HepG2 (cell line): ENCODE results near the gene TTC19. TPM values are rescaled to one million over a fixed set of nuclear protein-coding genes. Genes with fewer than 3 reads are reported as not detected.

Source experiments
- ATAC-seq: fragments of 200-7000 bp; cut with Tn5 transposase; 3 replicates; pipeline ENCODE4 v1.9.1; 2020; ENCODE audit warnings: mild to moderate bottlenecking, moderate library complexity
- BruUV-seq: library from RNA; stranded (reverse); fragments of 400-500 nt; replicated peaks from 2 replicates; lab custom pipeline; 2021; lab: Mats Ljungman, UMichigan
- CTCF ChIA-PET: fragments of 300-600 bp; formaldehyde crosslinking; extraction: SDS; loops from one replicate; lab custom pipeline; 2021; ENCODE audit warnings: low total read pairs, inconsistent platforms, low intra/inter-chr PET ratio; lab: Yijun Ruan, JAX
- POLR2A ChIA-PET: fragments of 350-600 bp; sonication (Branson Sonifier 250); formaldehyde crosslinking; loops from one replicate; lab custom pipeline; 2020; ENCODE audit warnings: antibody characterized with exemption, inconsistent platforms; lab: Yijun Ruan, JAX
- DNase-seq: peaks from one replicate; pipeline ENCODE4 v3.0.0-alpha.2; 2015; ENCODE audit warnings: low spot score
- FAIRE-seq: peaks from 3 replicates; lab custom pipeline; 2011; peaks lifted over from hg19 to GRCh38; lab: Jason Lieb, UNC
- H2AFZ ChIP-seq: one replicate; pipeline ENCODE4 v1.6.1; 2011; ENCODE audit warnings: low read length, inconsistent platforms
- H3K27ac ChIP-seq: fragments of 300-600 bp; 3 replicates; pipeline ENCODE4 v1.8.0; 2011; ENCODE audit warnings: mixed run types, mild to moderate bottlenecking, mixed read lengths, low read length, inconsistent platforms; ENCODE audit not compliant: insufficient read depth; ENCODE audit errors: extremely low read length
- H3K27me3 ChIP-seq, 2 experiments: fragments of 200-600 bp in 1 of 2; 2 replicates in 1 of 2; 3 replicates in 1 of 2; pipeline versions ENCODE4 v1.6.0 to v1.8.0; 2011; ENCODE audit warnings: low read length in 2 of 2, mild to moderate bottlenecking in 2 of 2, moderate library complexity in 2 of 2, inconsistent platforms in 1 of 2; ENCODE audit not compliant: insufficient read depth in 2 of 2, control insufficient read depth in 1 of 2
- H3K36me3 ChIP-seq, 2 experiments: fragments of 200-600 bp in 1 of 2; replicated peaks in 1 of 2; 2 replicates in 1 of 2; 3 replicates in 1 of 2; pipeline versions ENCODE4 v1.5.1 to v1.8.0; 2011; ENCODE audit warnings: low read length in 2 of 2, inconsistent platforms in 1 of 2; ENCODE audit not compliant: insufficient read depth in 2 of 2, control insufficient read depth in 1 of 2
- H3K4me1 ChIP-seq: 2 replicates; pipeline ENCODE4 v1.5.1; 2012; ENCODE audit warnings: low read length, inconsistent platforms; ENCODE audit not compliant: insufficient read depth
- H3K4me2 ChIP-seq: 2 replicates; pipeline ENCODE4 v1.6.0; 2011; ENCODE audit warnings: low read depth, low read length, inconsistent platforms
- H3K4me3 ChIP-seq, 3 experiments: fragments of 200-600 bp in 1 of 3; sonication (generic), shearing (Covaris generic) in 1 of 3; replicated peaks in 1 of 3; 2 replicates each; pipeline ENCODE4 v1.5.1; 2011 to 2016; ENCODE audit warnings: low read length in 3 of 3, inconsistent platforms in 2 of 3, low read depth in 2 of 3, mild to moderate bottlenecking in 2 of 3, control low read depth in 1 of 3, mixed read lengths in 1 of 3; ENCODE audit not compliant: insufficient read depth in 1 of 3
- H3K79me2 ChIP-seq: one replicate; pipeline ENCODE4 v1.6.1; 2011; ENCODE audit warnings: low read length, inconsistent platforms; ENCODE audit not compliant: insufficient read depth
- H3K9ac ChIP-seq: 2 replicates; pipeline ENCODE4 v1.6.0; 2011; ENCODE audit warnings: mild to moderate bottlenecking, low read depth, low read length, inconsistent platforms; ENCODE audit not compliant: insufficient read depth
- H3K9me3 ChIP-seq: 2 replicates; pipeline ENCODE4 v1.5.1; 2012; ENCODE audit warnings: mild to moderate bottlenecking, low read length
- H4K20me1 ChIP-seq: 2 replicates; pipeline ENCODE4 v1.6.0; 2011; ENCODE audit warnings: inconsistent platforms, mild to moderate bottlenecking, low read length, moderate library complexity; ENCODE audit not compliant: insufficient read depth
- CREB1 ChIP-seq, 2 experiments: fragments of 450-650 bp in 1 of 2; IDR thresholded peaks; 2 replicates each; pipeline ENCODE4 v1.6.1; 2016 to 2017; ENCODE audit warnings: control low read depth in 1 of 2, mild to moderate bottlenecking in 1 of 2, missing compliant biosample characterization in 1 of 2, missing genetic modification characterization in 1 of 2
- EED ChIP-seq: sonication (generic); formaldehyde crosslinking; IDR thresholded peaks from 2 replicates; pipeline ENCODE4 v1.5.0; 2020; ENCODE audit warnings: mild to moderate bottlenecking, missing genetic modification reagents
- HOXA9 ChIP-seq: sonication (generic); formaldehyde crosslinking; IDR thresholded peaks from 2 replicates; pipeline ENCODE4 v1.8.1; 2022; ENCODE audit warnings: missing genetic modification reagents, mild to moderate bottlenecking, moderate library complexity, borderline replicate concordance
- ISL2 ChIP-seq: sonication (generic); formaldehyde crosslinking; IDR thresholded peaks from 2 replicates; pipeline ENCODE4 v1.5.0; 2020; ENCODE audit warnings: missing genetic modification reagents
- MBNL3 ChIP-seq: fragments of 250-450 bp; sonication (Bioruptor Pico); conservative IDR thresholded peaks from 2 replicates; pipeline ENCODE4 v1.8.0; 2022; ENCODE audit warnings: mild to moderate bottlenecking, inconsistent platforms
- PATZ1 ChIP-seq: sonication (generic); formaldehyde crosslinking; IDR thresholded peaks from 2 replicates; pipeline ENCODE4 v1.4.0; 2020; ENCODE audit warnings: missing genetic modification reagents
- RARA ChIP-seq: IDR thresholded peaks from 2 replicates; pipeline ENCODE4 v1.6.1; 2016; ENCODE audit warnings: missing genetic modification reagents, missing compliant biosample characterization
- REL ChIP-seq: sonication (generic); formaldehyde crosslinking; conservative IDR thresholded peaks from 2 replicates; pipeline ENCODE4 v1.8.0; 2022; ENCODE audit warnings: mild to moderate bottlenecking, missing genetic modification reagents, moderate library complexity
- ZBTB44 ChIP-seq: sonication (generic); formaldehyde crosslinking; IDR thresholded peaks from 2 replicates; pipeline ENCODE4 v1.4.0; 2020; ENCODE audit warnings: missing genetic modification reagents
- ZBTB8A ChIP-seq: sonication (generic); formaldehyde crosslinking; IDR thresholded peaks from 2 replicates; pipeline ENCODE4 v1.4.0; 2020; ENCODE audit warnings: mild to moderate bottlenecking, low read depth, missing genetic modification reagents, borderline replicate concordance
- ZNF20 ChIP-seq: sonication (generic); formaldehyde crosslinking; IDR thresholded peaks from 2 replicates; pipeline ENCODE4 v1.4.0; 2020; ENCODE audit warnings: mild to moderate bottlenecking, moderate library complexity, missing genetic modification reagents
- ZNF225 ChIP-seq: sonication (generic); formaldehyde crosslinking; IDR thresholded peaks from 2 replicates; pipeline ENCODE4 v1.4.0; 2020; ENCODE audit warnings: mild to moderate bottlenecking, missing genetic modification reagents
- ZNF280B ChIP-seq: sonication (generic); formaldehyde crosslinking; IDR thresholded peaks from 2 replicates; pipeline ENCODE4 v1.5.0; 2020; ENCODE audit warnings: missing genetic modification reagents, mild to moderate bottlenecking, borderline replicate concordance
- ZNF33A ChIP-seq: sonication (generic); formaldehyde crosslinking; IDR thresholded peaks from 2 replicates; pipeline ENCODE4 v1.5.1; 2020; ENCODE audit warnings: missing genetic modification reagents, mild to moderate bottlenecking, moderate library complexity, borderline replicate concordance
- ZNF382 ChIP-seq: sonication (generic); formaldehyde crosslinking; IDR thresholded peaks from 2 replicates; pipeline ENCODE4 v1.5.0; 2020; ENCODE audit warnings: missing genetic modification reagents, mild to moderate bottlenecking, borderline replicate concordance
- WGBS: methylation state at CpG from one replicate; pipeline ENCODE4 v1.1.6; 2017; ENCODE audit warnings: low lambda C conversion rate; 5-methylcytosine and 5-hydroxymethylcytosine counted together
- in situ Hi-C: cut with HindIII; loops from 2 replicates; pipeline ENCODE4 v1.10.0; 2017; ENCODE audit warnings: low pct_unique_long_range_greater_than_20kb; ENCODE audit not compliant: extremely low pct_ligation_motif_present
- intact Hi-C: fragments of 100-400 bp; cut with micrococcal nuclease; formaldehyde crosslinking; loops from one replicate; pipeline ENCODE4 v1.10.0; 2022; ENCODE audit not compliant: unreplicated experiment
- polyA plus RNA-seq, 8 experiments: library from polyadenylated mRNA; depleted of rRNA in 3 of 8; stranded (reverse) in 7 of 8; unstranded in 1 of 8; fragments of >200 nt; fragmentation: Illumina TruSeq in 4 of 8; extraction: Trizol in 4 of 8; gene quantifications; 2 replicates each; pipeline versions ENCODE4 v1.2.1 to v1.2.3, GENCODE V29; 2011 to 2016; ENCODE audit warnings: low read depth in 4 of 8, missing spikeins in 1 of 8, mixed read lengths in 1 of 8; ENCODE audit not compliant: insufficient read depth in 1 of 8
- total RNA-seq, 5 experiments: library from RNA; depleted of rRNA; stranded (reverse); fragments of >200 nt; fragmentation: Illumina TruSeq; extraction: Trizol; gene quantifications; 2 replicates each; pipeline ENCODE4 v1.2.3, GENCODE V29; 2016; ENCODE audit warnings: low read depth in 1 of 5

TTC19 gene
- total and polyA plus RNA-seq, 2 of the 13 experiments (the other 11 are each of a cell fraction or from before 2014, with no cell fraction given) = 4.4 to 24.3 TPM

GRCh38 chr17:15972497-15972951 is 27.1 kb upstream of the TTC19 start:
- no peak for ATAC-seq

More at GRCh38 chr17:15972497-15972951, 27.1 kb upstream of the TTC19 start:
- no peak for DNase-seq
- TF ChIP-seq ZBTB44 (CRISPR knock-in tag) (no peak), RARA (CRISPR knock-in tag) (no peak), ZNF33A (CRISPR knock-in tag) (no peak), EED (no peak), ZNF280B (CRISPR knock-in tag) (no peak), ZNF382 (no peak), ZNF20 (CRISPR knock-in tag) (no peak), REL (CRISPR knock-in tag) (no peak), ISL2 (CRISPR knock-in tag) (no peak), HOXA9 (CRISPR knock-in tag) (no peak), CREB1 (IDR thresholded peaks at IDR 0.05) (no peak), CREB1 (CRISPR knock-in tag; IDR thresholded peaks at IDR 0.05) (no peak), MBNL3 (CRISPR knock-in tag) (no peak), PATZ1 (CRISPR knock-in tag) (no peak), ZBTB8A (no peak), ZNF225 (no peak)
- H3K79me2 ChIP-seq = peaks cover 18% of the 10 kb centered on the region
- H4K20me1 ChIP-seq = no peaks in the 10 kb centered on the region
- POLR2A ChIA-PET = no interaction called here
- WGBS = 94% methylated on average over 4 of the region's 4 CpGs
- no peaks in the 10 kb centered on the region for H3K9me3 ChIP-seq
- BruUV-seq = no TSS peak
- no peaks in the 10 kb centered on the region for H3K27me3 ChIP-seq
- no peak overlapping the region for H3K27ac ChIP-seq
- no peak overlapping the region for H3K9ac ChIP-seq
- no peak overlapping the region for H2AFZ ChIP-seq
- CTCF ChIA-PET = no interaction called here
- H3K4me2 ChIP-seq = no peak overlapping the region
- no peak overlapping the region for H3K4me3 ChIP-seq
- no peak for FAIRE-seq
- intact Hi-C loops = no loop called here
- in situ Hi-C loops = no loop called here
- peaks cover 7 to 17% of the 10 kb centered on the region in 2 experiments; a peak in 4 of 5 replicates for H3K36me3 ChIP-seq
- H3K4me1 ChIP-seq = peaks cover 13% of the 10 kb centered on the region
